Activated CD4-positive, alpha-beta T cell treated with anti-CD3 and anti-CD28 coated beads, Interleukin-2, amount 50 U/mL, for 16 hours (primary cell): ENCODE data around the gene DNAJB9.

Source experiments
- DNase-seq: peaks from one replicate; pipeline ENCODE4 v3.0.0-alpha.2; 2020

The DNAJB9 gene

DNA sequence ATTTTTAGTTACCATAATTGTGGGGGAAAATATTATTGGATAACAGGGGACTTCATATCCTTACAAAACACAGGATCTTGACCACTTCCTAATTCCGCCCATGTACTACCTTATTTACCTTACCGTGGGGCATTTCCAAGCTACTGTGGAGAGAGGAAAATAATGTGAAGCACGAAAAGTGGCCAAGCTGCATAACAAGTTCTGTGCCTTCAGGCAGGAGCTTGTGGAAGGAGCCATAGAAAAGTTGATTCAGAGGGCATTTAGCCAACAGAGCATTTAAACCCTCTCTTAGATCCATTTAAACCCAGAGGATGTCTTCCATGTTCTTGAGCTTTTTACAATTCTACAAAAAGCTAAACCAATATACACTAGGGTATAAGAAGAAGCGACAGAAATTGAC, 41.6 kb downstream of the DNAJB9 start:
- DNase-seq = no peak

DNA sequence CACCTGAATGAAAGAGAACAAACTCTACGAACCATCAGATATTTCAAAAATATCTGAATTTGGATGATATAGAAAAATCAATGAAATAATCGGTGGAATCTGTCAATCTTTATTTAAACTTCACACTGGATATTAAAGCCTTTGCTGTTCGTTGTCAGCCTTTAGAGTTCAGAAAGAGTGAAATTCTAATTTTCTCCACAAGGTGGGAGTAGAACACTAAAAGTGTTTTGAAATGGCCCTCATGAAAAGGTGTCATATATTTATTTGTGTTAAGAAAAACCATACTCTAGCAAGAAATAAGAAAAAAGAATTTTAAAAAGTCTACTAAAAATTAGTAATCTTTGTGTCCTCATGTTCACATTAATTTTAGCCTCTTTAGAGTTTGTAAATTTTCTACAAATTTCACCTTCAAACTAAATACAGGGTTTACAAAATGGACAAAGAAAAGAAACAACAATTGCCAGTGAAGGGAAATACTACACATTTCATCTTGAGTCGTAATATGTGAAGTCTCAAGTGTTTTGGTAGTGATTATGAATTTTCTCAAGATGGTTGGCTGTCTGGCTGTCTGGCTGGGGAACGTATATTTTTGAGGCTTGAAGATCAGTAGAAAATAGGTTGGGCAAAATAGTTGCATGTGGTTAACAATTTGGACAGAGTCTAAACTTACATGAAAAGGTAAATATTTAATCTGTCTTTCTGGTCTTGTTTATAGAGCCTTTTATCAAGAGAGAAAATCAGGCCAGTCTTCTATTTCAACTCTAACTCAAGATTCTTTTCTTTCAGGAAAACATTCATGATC, 43.7 kb downstream of the DNAJB9 start:
- DNase-seq = peak; percentile 48

DNA sequence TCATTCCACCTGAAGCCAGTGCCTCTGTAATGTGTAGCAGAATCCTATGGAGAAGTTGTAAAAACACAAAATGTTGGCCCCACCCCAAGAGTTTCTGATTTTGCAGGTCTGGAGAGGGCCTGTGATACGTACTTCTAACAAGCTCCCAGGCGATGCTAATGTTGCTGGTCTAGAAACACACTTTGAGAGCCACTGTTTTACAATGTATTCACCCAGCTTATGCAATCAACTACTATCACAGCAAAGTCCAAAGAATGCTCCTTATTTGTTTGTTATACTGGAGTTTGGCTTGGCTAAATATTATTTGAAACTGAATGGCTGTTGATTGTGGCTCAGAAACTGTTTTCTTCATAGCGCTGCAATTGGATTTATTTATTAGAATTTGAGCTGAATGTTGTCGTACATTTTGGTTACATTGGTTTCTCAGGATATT, 44.3 kb downstream of the DNAJB9 start:
- no peak for DNase-seq

DNA sequence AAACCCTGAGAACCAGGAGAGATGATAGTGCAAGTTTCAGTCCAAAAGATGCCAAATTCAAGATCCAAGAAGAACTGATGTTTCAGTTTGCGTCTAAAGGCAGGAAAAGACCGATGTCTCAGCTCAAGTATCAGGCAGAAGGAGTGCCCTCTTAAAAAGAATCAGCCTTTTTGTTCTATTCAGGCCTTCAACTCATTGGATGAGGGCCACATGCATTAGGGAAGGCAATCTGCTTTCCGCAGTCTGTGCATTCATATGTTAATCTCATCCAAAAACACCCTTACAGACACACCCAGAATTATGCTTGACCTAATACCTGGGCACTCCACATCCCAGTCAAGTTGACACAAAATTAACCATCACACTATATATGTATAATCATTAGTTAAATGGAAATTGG, 45.2 kb downstream of the DNAJB9 start:
- DNase-seq = no peak

DNA sequence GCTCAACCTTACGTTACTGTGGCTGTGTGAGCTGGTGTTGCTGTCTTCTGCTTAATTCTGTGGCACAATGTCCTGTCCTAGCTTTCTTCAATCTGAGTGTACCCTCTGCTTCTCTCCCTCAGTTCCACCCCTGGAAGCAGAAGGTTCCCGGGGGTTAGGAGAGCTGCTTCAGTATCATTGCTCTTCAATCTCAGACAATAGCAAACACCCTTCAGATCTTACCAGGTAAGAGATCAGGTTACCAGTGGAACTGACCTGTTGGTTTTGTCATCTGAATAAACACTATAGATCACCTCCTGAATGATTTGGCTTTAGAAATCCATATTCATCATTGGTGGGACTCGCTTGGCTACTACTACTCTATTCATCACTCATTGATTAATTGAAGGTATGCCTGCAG, 48.4 kb downstream of the DNAJB9 start:
- DNase-seq = no peak

DNA sequence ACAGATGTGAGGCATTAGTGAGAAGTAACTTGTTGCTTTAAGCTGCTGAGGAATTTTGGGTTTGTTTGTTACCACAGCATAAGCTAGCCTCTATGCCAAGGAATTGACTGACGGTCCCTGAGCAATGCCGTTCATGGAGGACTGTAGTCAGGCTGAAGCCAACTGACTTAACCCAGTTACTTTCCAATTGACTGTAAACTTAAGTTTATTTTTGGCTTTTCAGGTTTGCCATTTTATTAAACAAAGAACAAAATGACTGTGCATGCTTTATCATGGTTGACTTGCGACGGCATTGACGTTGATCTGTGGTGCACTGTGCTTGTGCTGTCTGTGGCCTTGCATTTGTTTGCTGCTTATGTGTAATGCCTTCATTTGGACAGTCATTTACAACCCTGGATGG, 53.5 kb downstream of the DNAJB9 start:
- DNase-seq = peak; percentile 18
